ENCODE results near the gene RTN4RL1.

- TF ChIP-seq POLR2A (IDR thresholded peaks at IDR 0.05), result no peak
- TF ChIP-seq EP300 (IDR thresholded peaks at IDR 0.05), result no peak
- TF ChIP-seq, protein P1, sequence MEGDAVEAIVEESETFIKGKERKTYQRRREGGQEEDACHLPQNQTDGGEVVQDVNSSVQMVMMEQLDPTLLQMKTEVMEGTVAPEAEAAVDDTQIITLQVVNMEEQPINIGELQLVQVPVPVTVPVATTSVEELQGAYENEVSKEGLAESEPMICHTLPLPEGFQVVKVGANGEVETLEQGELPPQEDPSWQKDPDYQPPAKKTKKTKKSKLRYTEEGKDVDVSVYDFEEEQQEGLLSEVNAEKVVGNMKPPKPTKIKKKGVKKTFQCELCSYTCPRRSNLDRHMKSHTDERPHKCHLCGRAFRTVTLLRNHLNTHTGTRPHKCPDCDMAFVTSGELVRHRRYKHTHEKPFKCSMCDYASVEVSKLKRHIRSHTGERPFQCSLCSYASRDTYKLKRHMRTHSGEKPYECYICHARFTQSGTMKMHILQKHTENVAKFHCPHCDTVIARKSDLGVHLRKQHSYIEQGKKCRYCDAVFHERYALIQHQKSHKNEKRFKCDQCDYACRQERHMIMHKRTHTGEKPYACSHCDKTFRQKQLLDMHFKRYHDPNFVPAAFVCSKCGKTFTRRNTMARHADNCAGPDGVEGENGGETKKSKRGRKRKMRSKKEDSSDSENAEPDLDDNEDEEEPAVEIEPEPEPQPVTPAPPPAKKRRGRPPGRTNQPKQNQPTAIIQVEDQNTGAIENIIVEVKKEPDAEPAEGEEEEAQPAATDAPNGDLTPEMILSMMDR (IDR thresholded peaks at IDR 0.05), result no peak
- TF ChIP-seq POLR2AphosphoS5 (IDR thresholded peaks at IDR 0.05), result no peak
Observed at GRCh38 chr17:2003525-2003924, 21.6 kb downstream of the RTN4RL1 start.
